Retinal pigment epithelial cell (primary cell): ENCODE data around the gene SMTNL2.
"Not testable (repeated sequence)": the region's sequence is repeated elsewhere in the genome, so short reads cannot be mapped to it uniquely, and the experiment has no call there.

Experiments
- DNase-seq: peaks from one replicate; pipeline ENCODE4 v3.0.0-alpha.2; 2010; ENCODE audit warnings: low read depth
- H3K4me3 ChIP-seq: 2 replicates; pipeline ENCODE4 v1.5.1; 2011; ENCODE audit warnings: mild to moderate bottlenecking, low read length, control low read depth, moderate library complexity
- CTCF ChIP-seq: conservative IDR thresholded peaks from 2 replicates; pipeline ENCODE4 v1.5.1; 2011; ENCODE audit warnings: low read depth, low read length, control low read depth, inconsistent platforms

SMTNL2 gene

DNA sequence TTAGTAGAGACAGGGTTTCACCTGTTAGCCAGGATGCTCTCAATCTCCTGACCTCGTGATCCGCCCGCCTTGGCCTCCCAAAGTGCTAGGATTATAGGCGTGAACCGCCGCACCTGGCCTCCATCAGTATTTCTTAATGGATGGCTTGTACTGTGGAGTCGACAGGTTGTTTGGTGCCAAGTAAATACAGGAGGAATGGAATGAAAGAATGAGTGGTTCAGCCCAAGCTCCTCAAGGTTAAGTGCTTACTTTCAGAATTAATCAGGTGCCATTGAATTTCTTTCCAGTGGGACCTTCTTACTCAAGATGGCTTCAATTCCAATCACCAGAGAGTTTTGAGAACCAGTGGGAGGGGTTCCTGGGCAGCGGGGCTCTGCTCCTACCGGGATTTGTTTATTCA lies 32.1 kb downstream of the SMTNL2 start:
- no peak overlapping the region for H3K4me3 ChIP-seq
- no peak for DNase-seq
- no peak for TF ChIP-seq CTCF

GRCh38 chr17:4617090-4617489 lies 32.8 kb downstream of the SMTNL2 start:
- H3K4me3 ChIP-seq = no peak overlapping the region
- no peak for TF ChIP-seq CTCF
- no peak for DNase-seq

GRCh38 chr17:4617590-4618351 lies 33.4 kb downstream of the SMTNL2 start:
- H3K4me3 ChIP-seq = no peak overlapping the region
- no peak for TF ChIP-seq CTCF
- DNase-seq = no peak

DNA sequence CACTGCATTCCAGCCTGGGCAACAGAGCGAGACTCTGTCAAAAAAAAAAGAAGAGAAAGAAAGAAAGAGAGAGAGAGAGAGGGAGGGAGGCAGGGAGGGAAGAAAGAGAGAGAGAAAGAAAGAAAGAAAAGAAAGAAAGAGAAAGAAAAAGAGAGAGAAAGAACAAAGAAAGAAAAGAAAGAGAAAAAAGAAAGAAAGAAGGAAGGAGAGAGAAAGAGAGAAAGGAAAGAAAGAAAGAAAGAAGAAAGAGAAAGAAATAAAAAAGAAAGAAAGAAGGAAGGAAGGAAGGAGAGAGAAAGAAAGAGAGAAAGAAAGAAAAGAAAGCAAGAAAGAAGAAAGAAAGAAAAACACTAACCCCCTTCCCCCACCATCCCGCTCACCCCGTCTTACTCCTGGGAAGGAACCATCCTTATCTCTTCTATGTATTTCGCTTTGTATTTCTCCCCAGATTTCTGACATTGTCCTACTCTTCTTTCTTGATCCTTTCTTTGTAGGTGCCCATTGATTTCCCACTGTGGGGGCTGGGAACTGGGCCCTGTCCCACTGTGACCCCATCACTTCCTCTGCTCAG lies 36.3 kb downstream of the SMTNL2 start:
- no peak for TF ChIP-seq CTCF
- no peak overlapping the region for H3K4me3 ChIP-seq
- DNase-seq = no peak

DNA sequence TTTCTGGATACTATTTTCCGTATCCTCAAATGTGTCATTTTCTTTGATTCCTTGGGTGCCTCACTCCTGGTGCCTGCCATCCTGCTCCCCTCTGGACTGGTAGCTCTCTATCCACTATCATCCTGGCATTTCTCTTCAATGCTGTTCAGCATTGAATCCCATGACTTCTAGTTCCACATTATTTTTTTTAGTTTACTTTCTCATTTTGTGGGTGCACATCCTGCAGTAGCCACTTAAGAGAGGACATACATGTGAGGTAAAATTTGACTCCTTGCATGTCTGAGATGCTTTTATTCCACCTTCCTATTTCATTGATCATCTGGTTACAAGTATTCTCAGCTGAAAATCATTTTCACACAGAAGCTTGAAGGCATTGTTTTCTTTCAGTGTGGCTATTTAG lies 38.0 kb downstream of the SMTNL2 start:
- no peak for DNase-seq
- no peak for TF ChIP-seq CTCF

GRCh38 chr17:4623249-4623648 lies 38.9 kb downstream of the SMTNL2 start:
- H3K4me3 ChIP-seq = no peak overlapping the region
- no peak for TF ChIP-seq CTCF
- DNase-seq = no peak

More for the DNA sequence above, 38.0 kb downstream of the SMTNL2 start:
- no peak overlapping the region for H3K4me3 ChIP-seq

- H3K4me3 ChIP-seq, DNase-seq: not testable (repeated sequence)
Observed at GRCh38 chr17:4624451-4624911, 40.2 kb downstream of the SMTNL2 start.
